GM19324 (cell line): ENCODE measurements around the gene TLE5.
"Not testable (repeated sequence)": the region's sequence is repeated elsewhere in the genome, so short reads cannot be mapped to it uniquely, and the experiment has no call there.

Source experiments
- ATAC-seq: cut with Tn5 transposase; IDR thresholded peaks from one replicate; pipeline ENCODE4 v1.9.1; 2021; ENCODE audit warnings: mild to moderate bottlenecking, moderate library complexity; ENCODE audit not compliant: unreplicated experiment, low FRiP score

TLE5 gene

GRCh38 chr19:3028305-3029064 is 33.8 kb downstream of the TLE5 start:
- ATAC-seq: no peak

GRCh38 chr19:3027981-3028304 is 34.4 kb downstream of the TLE5 start:
- ATAC-seq: no peak

GRCh38 chr19:3027292-3027691 is 35.0 kb downstream of the TLE5 start:
- no peak for ATAC-seq

- no peak for ATAC-seq
Observed at GRCh38 chr19:3026768-3027167, 35.5 kb downstream of the TLE5 start.

GRCh38 chr19:3025549-3025886 is 36.8 kb downstream of the TLE5 start:
- no peak for ATAC-seq

GRCh38 chr19:3024870-3025548 is 37.3 kb downstream of the TLE5 start:
- ATAC-seq: no peak

- no peak for ATAC-seq
Observed at GRCh38 chr19:3024509-3024869, 37.8 kb downstream of the TLE5 start.

- ATAC-seq: no peak
Observed at GRCh38 chr19:3020321-3020960, 41.9 kb downstream of the TLE5 start.

- no peak for ATAC-seq
Observed at GRCh38 chr19:3019211-3019854, 43.0 kb downstream of the TLE5 start.

GRCh38 chr19:3017923-3018322 is 44.4 kb downstream of the TLE5 start:
- no peak for ATAC-seq

- ATAC-seq: no peak
Observed at GRCh38 chr19:3015126-3016057, 46.9 kb downstream of the TLE5 start.

- no peak for ATAC-seq
Observed at GRCh38 chr19:3014135-3014534, 48.2 kb downstream of the TLE5 start.

GRCh38 chr19:3013263-3013725 is 49.0 kb downstream of the TLE5 start:
- ATAC-seq: no peak

- ATAC-seq: no peak
Observed at GRCh38 chr19:3012621-3013262, 49.6 kb downstream of the TLE5 start.

- ATAC-seq: not testable (repeated sequence)
Observed at GRCh38 chr19:3012059-3012458, 50.2 kb downstream of the TLE5 start.

GRCh38 chr19:3010871-3011270 is 51.4 kb downstream of the TLE5 start:
- ATAC-seq: no peak

GRCh38 chr19:3008994-3009393 is 53.3 kb downstream of the TLE5 start:
- ATAC-seq: no peak

- ATAC-seq: no peak
Observed at GRCh38 chr19:3007975-3008374, 54.3 kb downstream of the TLE5 start.

- ATAC-seq: no peak
Observed at GRCh38 chr19:3006075-3006767, 56.1 kb downstream of the TLE5 start.
